LHCN-M2 (cell line): ENCODE results near the gene POR. TPM values are rescaled to one million over a fixed set of nuclear protein-coding genes. Genes with fewer than 3 reads are reported as not detected.
A peak's percentile ranks its signal among the peaks of the same experiment; 100 is the strongest.

ENCODE experiments used
- DNase-seq: peaks from one replicate; pipeline ENCODE4 v3.0.0-alpha.2; 2012; ENCODE audit warnings: low read depth
- total RNA-seq: library from RNA; depleted of rRNA; stranded (reverse); fragments of >200 nt; gene quantifications from 2 replicates; pipeline ENCODE4 v1.2.3, GENCODE V29; 2014

The POR gene
- total RNA-seq, 1 experiment from 2014 or later, result 122 TPM

DNA sequence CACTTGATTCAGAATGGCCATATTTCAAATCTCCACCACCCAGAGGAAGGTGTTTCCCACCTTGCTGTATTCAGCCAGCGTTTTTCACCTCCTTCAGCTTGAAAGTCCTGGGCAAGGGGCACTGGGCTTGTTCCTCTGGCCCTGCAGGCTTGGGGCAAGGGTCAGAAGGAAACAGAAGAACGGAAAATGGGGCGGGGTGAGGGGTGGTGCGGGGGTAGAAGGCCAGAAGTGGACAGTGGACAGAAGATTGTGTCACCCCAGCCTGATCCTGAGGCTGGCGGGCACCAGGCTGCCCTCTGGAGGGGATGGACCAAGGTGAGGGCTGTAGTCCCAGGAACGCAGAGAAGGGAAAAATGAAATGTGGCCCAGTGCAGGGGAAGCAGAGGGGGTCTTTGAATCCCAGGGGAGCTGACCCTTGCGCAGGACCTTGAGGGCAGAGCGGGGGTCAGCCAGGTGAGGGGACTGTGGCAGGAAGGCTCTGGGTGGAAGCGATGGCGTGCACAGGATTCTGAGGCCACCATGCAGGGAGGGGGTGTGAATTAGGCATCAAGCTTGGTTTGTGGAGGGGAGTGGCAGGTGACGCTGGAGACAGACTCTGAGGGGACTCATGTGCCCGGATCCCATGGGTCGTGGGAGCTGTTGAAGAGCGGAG is 56.5 kb downstream of the POR start:
- DNase-seq, result no peak

- peak; percentile 46 for DNase-seq
Measured at GRCh38 chr7:75971961-75972763, 57.2 kb downstream of the POR start.

- peak; percentile 94 for DNase-seq
Measured at GRCh38 chr7:75977743-75978142, 62.8 kb downstream of the POR start.

- no peak for DNase-seq
Measured at GRCh38 chr7:75979759-75980429, 64.9 kb downstream of the POR start.

GRCh38 chr7:75980430-75981202 is 65.7 kb downstream of the POR start:
- DNase-seq, result no peak

- no peak for DNase-seq
Measured at GRCh38 chr7:75981203-75981452, 66.2 kb downstream of the POR start.

DNA sequence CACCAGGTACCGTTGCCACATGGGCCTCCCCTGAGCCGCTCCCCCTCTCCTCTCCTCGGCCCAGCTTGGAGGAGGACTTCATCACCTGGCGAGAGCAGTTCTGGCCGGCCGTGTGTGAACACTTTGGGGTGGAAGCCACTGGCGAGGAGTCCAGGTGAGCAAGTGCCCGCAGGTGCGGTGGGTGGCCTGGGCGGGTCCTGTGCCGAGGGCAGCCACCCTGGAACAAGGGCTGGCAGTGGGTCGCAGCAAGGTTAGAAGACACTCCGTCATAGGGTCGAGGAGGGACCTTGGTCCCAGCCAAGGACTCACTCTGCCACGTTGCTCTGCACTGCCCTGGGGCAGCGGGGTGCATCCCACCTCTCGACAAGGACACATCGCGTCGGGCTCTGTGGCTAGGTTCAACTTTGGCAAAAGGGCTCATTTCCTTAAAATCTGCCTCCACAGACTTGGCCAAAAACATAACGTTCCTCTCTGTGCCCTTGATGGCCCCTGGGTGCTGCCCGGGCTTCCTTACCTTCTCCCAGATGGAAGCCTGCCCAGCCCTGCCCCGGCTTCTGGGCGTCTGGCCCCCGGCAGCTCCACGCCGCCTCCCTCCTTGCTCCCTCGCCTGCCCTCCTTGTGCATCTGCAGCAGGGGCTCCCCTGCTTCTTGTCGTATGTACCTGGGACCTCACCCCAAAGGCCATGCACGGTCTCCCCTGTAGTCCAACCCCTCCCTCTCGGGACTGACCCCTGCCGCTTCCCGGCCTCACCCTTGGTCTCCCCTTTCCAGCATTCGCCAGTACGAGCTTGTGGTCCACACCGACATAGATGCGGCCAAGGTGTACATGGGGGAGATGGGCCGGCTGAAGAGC is 66.7 kb downstream of the POR start:
- no peak for DNase-seq

GRCh38 chr7:75982306-75983064 is 67.5 kb downstream of the POR start:
- no peak for DNase-seq

GRCh38 chr7:75983471-75984129 is 68.6 kb downstream of the POR start:
- DNase-seq, result no peak

GRCh38 chr7:75984130-75985008 is 69.4 kb downstream of the POR start:
- no peak for DNase-seq

- no peak for DNase-seq
Measured at GRCh38 chr7:75985009-75985517, 70.1 kb downstream of the POR start.

GRCh38 chr7:75985518-75986146 is 70.7 kb downstream of the POR start:
- DNase-seq, result no peak

DNA sequence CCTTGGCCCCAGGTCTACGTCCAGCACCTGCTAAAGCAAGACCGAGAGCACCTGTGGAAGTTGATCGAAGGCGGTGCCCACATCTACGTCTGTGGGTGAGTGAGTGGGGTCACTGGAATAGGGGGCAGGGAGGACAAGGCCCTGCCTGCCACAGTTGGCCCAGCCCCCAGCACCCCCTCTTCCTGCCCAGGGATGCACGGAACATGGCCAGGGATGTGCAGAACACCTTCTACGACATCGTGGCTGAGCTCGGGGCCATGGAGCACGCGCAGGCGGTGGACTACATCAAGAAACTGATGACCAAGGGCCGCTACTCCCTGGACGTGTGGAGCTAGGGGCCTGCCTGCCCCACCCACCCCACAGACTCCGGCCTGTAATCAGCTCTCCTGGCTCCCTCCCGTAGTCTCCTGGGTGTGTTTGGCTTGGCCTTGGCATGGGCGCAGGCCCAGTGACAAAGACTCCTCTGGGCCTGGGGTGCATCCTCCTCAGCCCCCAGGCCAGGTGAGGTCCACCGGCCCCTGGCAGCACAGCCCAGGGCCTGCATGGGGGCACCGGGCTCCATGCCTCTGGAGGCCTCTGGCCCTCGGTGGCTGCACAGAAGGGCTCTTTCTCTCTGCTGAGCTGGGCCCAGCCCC is 71.3 kb downstream of the POR start:
- DNase-seq, result no peak

DNA sequence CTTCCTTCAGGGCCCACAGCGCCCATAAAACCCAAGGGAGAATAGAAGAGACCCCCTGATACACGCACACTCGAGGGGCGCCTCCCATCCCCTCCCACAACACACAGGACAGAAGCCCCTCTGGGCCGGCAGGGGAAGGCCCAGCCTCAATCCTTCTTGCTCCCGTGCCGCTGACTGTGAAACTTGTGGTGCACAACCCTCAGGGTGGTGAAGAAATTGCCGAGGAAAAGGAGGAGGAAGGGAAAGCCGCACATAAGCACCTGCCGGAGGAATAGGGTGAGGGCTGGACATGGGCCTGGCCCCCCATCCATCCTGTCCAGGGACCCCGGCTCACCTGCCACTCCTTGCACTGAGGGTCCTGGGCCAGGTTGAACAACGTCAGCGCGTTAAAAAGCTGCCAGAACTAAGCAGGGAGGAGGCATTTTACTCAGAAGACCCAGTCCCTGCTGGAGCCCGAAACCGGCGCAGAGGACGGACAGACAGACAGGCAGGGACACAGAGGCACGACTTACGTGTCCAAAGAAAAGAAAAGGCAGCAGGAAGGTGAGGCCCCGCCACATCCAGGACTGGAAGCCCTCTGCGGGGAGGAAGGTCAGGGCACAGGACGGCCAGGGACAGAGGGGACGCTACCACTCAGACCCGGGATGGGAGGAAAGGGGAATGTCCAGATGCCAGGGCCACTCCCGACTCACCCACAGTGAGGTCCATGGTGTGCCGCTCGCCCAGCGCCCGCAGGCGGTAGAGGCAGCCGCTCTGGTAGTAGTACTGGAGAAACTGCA is 72.3 kb downstream of the POR start:
- DNase-seq, result no peak

GRCh38 chr7:75987805-75988567 is 73.0 kb downstream of the POR start:
- no peak for DNase-seq
